ENCODE measurements around the gene SEPTIN12. TPM values are rescaled to one million over a fixed set of nuclear protein-coding genes. Genes with fewer than 3 reads are reported as not detected.

The SEPTIN12 gene
- total and polyA plus RNA-seq, 4 donors, result 0.28 to 1.00 (median 0.47) TPM; not detected in 1

- Histone ChIP-seq H3K4me3 (ENCODE audit: low read depth, low read length) (no peak overlapping the region), H3K27ac (ENCODE audit: low read depth, low read length) (no peak overlapping the region), H3K36me3 (ENCODE audit: control insufficient read depth, insufficient read depth, low read length) (peaks cover 61% of the 10 kb centered on the region), H3K27me3 (ENCODE audit: control insufficient read depth, insufficient read depth, low read length) (no peaks in the 10 kb centered on the region), H3K9me3 (ENCODE audit: control insufficient read depth, insufficient read depth, low read length) (no peaks in the 10 kb centered on the region), H3K4me1 (ENCODE audit: control insufficient read depth, insufficient read depth, low read length) (peaks cover 25% of the 10 kb centered on the region)
- 76% methylated on average over 23 of the region's 26 CpGs for WGBS (ENCODE audit: insufficient coverage)
- DNase-seq (ENCODE audit: low read depth in 4 of 6, low spot score in 6 of 6), result no peak
These were observed 16.0 kb upstream of the SEPTIN12 start for GRCh38 chr16:4803898-4804762.

DNA sequence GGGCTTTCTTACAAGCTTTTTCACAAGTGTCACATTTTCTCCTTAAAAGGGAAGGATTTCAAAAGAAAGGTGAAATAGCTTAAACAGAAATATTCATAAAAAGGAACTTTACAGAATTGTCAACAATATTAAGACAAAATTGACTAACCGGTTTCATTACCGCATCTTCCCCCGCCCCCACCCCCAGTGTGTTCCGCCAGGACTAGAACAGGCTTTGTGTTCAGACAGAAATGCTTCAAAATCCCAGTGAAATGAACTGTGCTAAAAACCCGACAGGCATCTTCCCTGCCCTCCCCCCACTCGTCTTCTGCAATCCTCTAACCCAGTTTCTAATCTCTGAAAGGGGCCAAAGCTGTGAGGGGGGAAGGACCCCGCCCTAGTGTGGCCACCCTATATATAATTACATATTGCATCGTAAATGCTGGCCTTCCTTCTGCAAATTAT lies 15.3 kb upstream of the SEPTIN12 start:
- Histone ChIP-seq H3K36me3 (ENCODE audit: control insufficient read depth, insufficient read depth, low read length) (peaks cover 68% of the 10 kb centered on the region), H3K9me3 (ENCODE audit: control insufficient read depth, insufficient read depth, low read length) (no peaks in the 10 kb centered on the region), H3K27me3 (ENCODE audit: control insufficient read depth, insufficient read depth, low read length) (no peaks in the 10 kb centered on the region), H3K4me3 (ENCODE audit: low read depth, low read length) (peak overlapping the region; percentile 58), H3K27ac (ENCODE audit: low read depth, low read length) (no peak overlapping the region), H3K4me1 (ENCODE audit: control insufficient read depth, insufficient read depth, low read length) (peaks cover 25% of the 10 kb centered on the region)
- WGBS (ENCODE audit: insufficient coverage), result 36% methylated on average over 7 of the region's 8 CpGs
- no peak for DNase-seq (ENCODE audit: low read depth in 4 of 6, low spot score in 6 of 6)

DNA sequence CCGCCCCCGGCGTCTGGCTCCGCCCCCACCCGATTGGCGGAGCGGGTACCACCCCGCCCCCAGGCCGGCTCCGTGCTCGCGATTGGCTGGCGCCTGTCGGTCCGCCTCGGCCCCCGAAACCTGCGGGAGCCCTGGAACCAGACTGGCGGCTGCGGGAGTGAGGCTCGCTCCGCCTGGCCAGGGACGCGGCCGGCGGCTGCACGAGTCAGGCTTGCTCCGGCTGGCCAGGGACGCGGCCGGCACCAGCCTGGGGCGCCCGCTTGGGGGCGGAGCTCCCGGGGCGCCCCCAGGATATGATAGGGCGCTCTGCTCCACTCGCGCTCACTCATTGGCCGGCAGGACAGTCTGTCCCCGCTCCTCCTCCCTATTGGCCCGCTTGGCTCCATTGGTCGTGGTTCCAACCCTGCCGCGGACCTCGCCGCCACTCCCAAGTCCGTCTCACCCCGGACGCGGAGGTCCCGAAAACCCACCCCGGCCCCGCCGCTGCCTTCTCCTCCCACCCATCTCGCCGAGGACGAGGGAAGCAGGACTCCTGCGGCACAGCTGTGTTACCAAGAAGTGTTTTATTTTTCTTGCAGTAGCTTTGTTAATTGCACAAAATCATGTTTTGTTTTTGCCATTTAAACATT lies 14.6 kb upstream of the SEPTIN12 start:
- Histone ChIP-seq H3K27ac (ENCODE audit: low read depth, low read length) (peak overlapping the region; percentile 57), H3K9me3 (ENCODE audit: control insufficient read depth, insufficient read depth, low read length) (no peaks in the 10 kb centered on the region), H3K36me3 (ENCODE audit: control insufficient read depth, insufficient read depth, low read length) (peaks cover 69% of the 10 kb centered on the region), H3K4me1 (ENCODE audit: control insufficient read depth, insufficient read depth, low read length) (peaks cover 25% of the 10 kb centered on the region), H3K4me3 (ENCODE audit: low read depth, low read length) (peak overlapping the region; percentile 58), H3K27me3 (ENCODE audit: control insufficient read depth, insufficient read depth, low read length) (no peaks in the 10 kb centered on the region)
- 0% methylated on average over 55 of the region's 59 CpGs for WGBS (ENCODE audit: insufficient coverage)
- peak; percentile 80 to 98 (median 88) for DNase-seq (ENCODE audit: low read depth in 4 of 6, low spot score in 6 of 6)

- Histone ChIP-seq H3K4me3 (ENCODE audit: low read depth, low read length) (peak within 1 kb of the TSS; percentile 58), H3K27me3 (ENCODE audit: control insufficient read depth, insufficient read depth, low read length) (no peaks in the 10 kb centered on the region), H3K4me1 (ENCODE audit: control insufficient read depth, insufficient read depth, low read length) (peaks cover 25% of the 10 kb centered on the region), H3K9me3 (ENCODE audit: control insufficient read depth, insufficient read depth, low read length) (no peaks in the 10 kb centered on the region), H3K36me3 (ENCODE audit: control insufficient read depth, insufficient read depth, low read length) (peaks cover 73% of the 10 kb centered on the region), H3K27ac (ENCODE audit: low read depth, low read length) (peak within 1 kb of the TSS; percentile 57)
- peak in 4 of 6 donors; percentile 9 to 75 (median 40) for DNase-seq (ENCODE audit: low read depth in 4 of 6, low spot score in 6 of 6)
- 0% methylated on average over 70 of the region's 70 CpGs for WGBS (ENCODE audit: insufficient coverage)
These were observed 14.0 kb upstream of the SEPTIN12 start, which contains the start of gene ROGDI for GRCh38 chr16:4801962-4802658. TSS of gene ROGDI (minus strand) at chr16:4802633. CDS start at chr16:4802571, 62 bp downstream.

GRCh38 chr16:4801051-4801961 lies 13.2 kb upstream of the SEPTIN12 start:
- peaks cover 25% of the 10 kb centered on the region for H3K4me1 ChIP-seq (ENCODE audit: control insufficient read depth, insufficient read depth, low read length)
- H3K9me3 ChIP-seq (ENCODE audit: control insufficient read depth, insufficient read depth, low read length), result no peaks in the 10 kb centered on the region
- peaks cover 77% of the 10 kb centered on the region for H3K36me3 ChIP-seq (ENCODE audit: control insufficient read depth, insufficient read depth, low read length)
- WGBS (ENCODE audit: insufficient coverage), result 46% methylated on average over 14 of the region's 29 CpGs
- peak in 1 of 6 donors; percentile 24 for DNase-seq (ENCODE audit: low read depth in 4 of 6, low spot score in 6 of 6)
- peak overlapping the region; percentile 58 for H3K4me3 ChIP-seq (ENCODE audit: low read depth, low read length)
- no peak overlapping the region for H3K27ac ChIP-seq (ENCODE audit: low read depth, low read length)
- no peaks in the 10 kb centered on the region for H3K27me3 ChIP-seq (ENCODE audit: control insufficient read depth, insufficient read depth, low read length)

- 82% methylated on average over 17 of the region's 17 CpGs for WGBS (ENCODE audit: insufficient coverage)
- peak in 1 of 6 donors; percentile 39 for DNase-seq (ENCODE audit: low read depth in 4 of 6, low spot score in 6 of 6)
- H3K27me3 ChIP-seq (ENCODE audit: control insufficient read depth, insufficient read depth, low read length), result no peaks in the 10 kb centered on the region
- H3K4me1 ChIP-seq (ENCODE audit: control insufficient read depth, insufficient read depth, low read length), result peaks cover 25% of the 10 kb centered on the region
- H3K4me3 ChIP-seq (ENCODE audit: low read depth, low read length), result no peak overlapping the region
- no peak overlapping the region for H3K27ac ChIP-seq (ENCODE audit: low read depth, low read length)
- H3K9me3 ChIP-seq (ENCODE audit: control insufficient read depth, insufficient read depth, low read length), result no peaks in the 10 kb centered on the region
- H3K36me3 ChIP-seq (ENCODE audit: control insufficient read depth, insufficient read depth, low read length), result peaks cover 78% of the 10 kb centered on the region
These were observed 12.3 kb upstream of the SEPTIN12 start for GRCh38 chr16:4800290-4801041.

- Histone ChIP-seq H3K9me3 (ENCODE audit: control insufficient read depth, insufficient read depth, low read length) (no peaks in the 10 kb centered on the region), H3K4me1 (ENCODE audit: control insufficient read depth, insufficient read depth, low read length) (peaks cover 25% of the 10 kb centered on the region), H3K36me3 (ENCODE audit: control insufficient read depth, insufficient read depth, low read length) (peaks cover 74% of the 10 kb centered on the region), H3K4me3 (ENCODE audit: low read depth, low read length) (no peak overlapping the region), H3K27me3 (ENCODE audit: control insufficient read depth, insufficient read depth, low read length) (no peaks in the 10 kb centered on the region), H3K27ac (ENCODE audit: low read depth, low read length) (no peak overlapping the region)
- 98% methylated on average over 19 of the region's 19 CpGs for WGBS (ENCODE audit: insufficient coverage)
- DNase-seq (ENCODE audit: low read depth in 4 of 6, low spot score in 6 of 6), result no peak
These were observed 11.2 kb upstream of the SEPTIN12 start for GRCh38 chr16:4799171-4799855.

GRCh38 chr16:4798456-4798855 lies 10.3 kb upstream of the SEPTIN12 start:
- no peaks in the 10 kb centered on the region for H3K27me3 ChIP-seq (ENCODE audit: control insufficient read depth, insufficient read depth, low read length)
- no peak overlapping the region for H3K4me3 ChIP-seq (ENCODE audit: low read depth, low read length)
- H3K27ac ChIP-seq (ENCODE audit: low read depth, low read length), result no peak overlapping the region
- 96% methylated on average over 11 of the region's 16 CpGs for whole genome bisulfite sequencing (ENCODE audit: insufficient coverage)
- no peak for DNase-seq (ENCODE audit: low read depth in 4 of 6, low spot score in 6 of 6)
- peaks cover 20% of the 10 kb centered on the region for H3K4me1 ChIP-seq (ENCODE audit: control insufficient read depth, insufficient read depth, low read length)
- no peaks in the 10 kb centered on the region for H3K9me3 ChIP-seq (ENCODE audit: control insufficient read depth, insufficient read depth, low read length)
- H3K36me3 ChIP-seq (ENCODE audit: control insufficient read depth, insufficient read depth, low read length), result peaks cover 69% of the 10 kb centered on the region

All from spinal cord (tissue), 10 donors.